ENCODE measurements around the gene RAB3GAP2.
A peak's percentile ranks its signal among the peaks of the same experiment; 100 is the strongest.

DNA sequence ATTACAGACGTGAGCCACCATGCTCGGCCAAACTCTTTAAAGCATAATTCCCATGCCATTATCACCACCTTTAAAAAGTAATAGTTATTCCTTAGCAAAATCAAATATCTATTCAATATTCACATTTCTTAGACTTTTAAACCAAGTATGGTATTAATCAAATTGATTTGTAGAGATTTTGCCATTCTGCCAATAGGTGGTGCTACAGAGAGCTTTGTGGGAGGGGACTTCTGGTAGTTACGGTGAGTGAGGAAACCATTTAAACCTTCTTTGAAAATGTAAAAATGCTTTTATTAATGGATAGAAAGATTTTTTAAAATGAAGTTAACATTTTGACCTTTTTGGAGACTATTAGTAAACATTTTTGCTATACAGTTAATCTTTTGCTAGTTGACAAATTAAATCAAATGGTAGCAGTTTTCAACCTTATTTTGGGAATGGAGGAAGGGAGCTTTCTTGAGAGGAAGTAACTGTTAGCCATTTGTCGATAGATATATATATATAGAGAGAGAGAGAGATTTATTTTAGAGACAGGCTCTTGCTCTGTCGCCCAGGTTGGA is 159.0 kb downstream of the RAB3GAP2 start:
- TF ChIP-seq, protein P1, sequence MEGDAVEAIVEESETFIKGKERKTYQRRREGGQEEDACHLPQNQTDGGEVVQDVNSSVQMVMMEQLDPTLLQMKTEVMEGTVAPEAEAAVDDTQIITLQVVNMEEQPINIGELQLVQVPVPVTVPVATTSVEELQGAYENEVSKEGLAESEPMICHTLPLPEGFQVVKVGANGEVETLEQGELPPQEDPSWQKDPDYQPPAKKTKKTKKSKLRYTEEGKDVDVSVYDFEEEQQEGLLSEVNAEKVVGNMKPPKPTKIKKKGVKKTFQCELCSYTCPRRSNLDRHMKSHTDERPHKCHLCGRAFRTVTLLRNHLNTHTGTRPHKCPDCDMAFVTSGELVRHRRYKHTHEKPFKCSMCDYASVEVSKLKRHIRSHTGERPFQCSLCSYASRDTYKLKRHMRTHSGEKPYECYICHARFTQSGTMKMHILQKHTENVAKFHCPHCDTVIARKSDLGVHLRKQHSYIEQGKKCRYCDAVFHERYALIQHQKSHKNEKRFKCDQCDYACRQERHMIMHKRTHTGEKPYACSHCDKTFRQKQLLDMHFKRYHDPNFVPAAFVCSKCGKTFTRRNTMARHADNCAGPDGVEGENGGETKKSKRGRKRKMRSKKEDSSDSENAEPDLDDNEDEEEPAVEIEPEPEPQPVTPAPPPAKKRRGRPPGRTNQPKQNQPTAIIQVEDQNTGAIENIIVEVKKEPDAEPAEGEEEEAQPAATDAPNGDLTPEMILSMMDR (IDR thresholded peaks at IDR 0.05): peak; percentile 79
- no peak for TF ChIP-seq EZH2 (IDR thresholded peaks at IDR 0.05; ENCODE audit: borderline replicate concordance, insufficient read depth, low read depth, low read length, poor library complexity, severe bottlenecking)

Measured in B cell (primary cell).